GM23338 (cell line): ENCODE data around the gene POLD3. TPM values are rescaled to one million over a fixed set of nuclear protein-coding genes. Genes with fewer than 3 reads are reported as not detected.

Experiments
- ATAC-seq: fragments of 200-7000 bp; cut with Tn5 transposase; 3 replicates; pipeline ENCODE4 v1.9.1; 2020
- DNase-seq: peaks from one replicate; pipeline ENCODE4 v3.0.0-alpha.2; 2015; ENCODE audit warnings: low spot score
- H2AFZ ChIP-seq: fragments of 200-600 bp; sonication (generic); 2 replicates; pipeline ENCODE4 v1.8.0; 2016; ENCODE audit warnings: antibody characterized with exemption, mild to moderate bottlenecking, moderate library complexity
- H3F3A ChIP-seq: fragments of 200-600 bp; sonication (generic); replicated peaks from 2 replicates; pipeline ENCODE4 v1.8.0; 2017; ENCODE audit warnings: antibody characterized with exemption, mixed run types, low read depth
- H3K27ac ChIP-seq: fragments of 200-600 bp; sonication (generic); 2 replicates; pipeline ENCODE4 v1.6.1; 2016; ENCODE audit warnings: low read depth
- H3K27me3 ChIP-seq: fragments of 200-600 bp; sonication (generic); 2 replicates; pipeline ENCODE4 v1.8.0; 2016; ENCODE audit warnings: mild to moderate bottlenecking, mixed run types, moderate library complexity; ENCODE audit not compliant: insufficient read depth
- H3K36me3 ChIP-seq: fragments of 200-600 bp; sonication (generic); 2 replicates; pipeline ENCODE4 v1.8.0; 2016; ENCODE audit warnings: mild to moderate bottlenecking; ENCODE audit not compliant: insufficient read depth
- H3K4me1 ChIP-seq: fragments of 200-600 bp; sonication (generic); 2 replicates; pipeline ENCODE4 v1.8.0; 2016; ENCODE audit warnings: mild to moderate bottlenecking, moderate library complexity; ENCODE audit not compliant: insufficient read depth
- H3K4me2 ChIP-seq: fragments of 200-600 bp; sonication (generic); 2 replicates; pipeline ENCODE4 v1.7.1; 2017; ENCODE audit warnings: mixed run types
- H3K4me3 ChIP-seq: fragments of 200-600 bp; sonication (generic); 2 replicates; pipeline ENCODE4 v1.6.1; 2016; ENCODE audit warnings: mixed run types
- H3K79me2 ChIP-seq: fragments of 200-600 bp; sonication (generic); replicated peaks from 2 replicates; pipeline ENCODE4 v1.8.0; 2017; ENCODE audit warnings: mild to moderate bottlenecking; ENCODE audit not compliant: insufficient read depth
- H3K9me2 ChIP-seq: fragments of 200-600 bp; sonication (generic); 2 replicates; pipeline ENCODE4 v1.8.0; 2017; ENCODE audit not compliant: insufficient read depth
- H4K20me1 ChIP-seq: fragments of 200-600 bp; sonication (generic); replicated peaks from 2 replicates; pipeline ENCODE4 v1.8.0; 2017; ENCODE audit warnings: mild to moderate bottlenecking; ENCODE audit not compliant: insufficient read depth
- H3K27ac Mint-ChIP-seq: 2 replicates; pipeline ENCODE4 v1.8.0; 2020; ENCODE audit warnings: inconsistent platforms, mild to moderate bottlenecking, moderate library complexity, mixed read lengths
- H3K27me3 Mint-ChIP-seq: 3 replicates; pipeline ENCODE4 v1.8.0; 2022; ENCODE audit warnings: low read depth, mild to moderate bottlenecking, moderate library complexity, mixed read lengths, inconsistent platforms; ENCODE audit not compliant: insufficient read depth, poor library complexity
- H3K36me3 Mint-ChIP-seq: 3 replicates; pipeline ENCODE4 v1.8.0; 2021; ENCODE audit warnings: low read depth, mild to moderate bottlenecking, inconsistent platforms, moderate library complexity, mixed read lengths
- H3K4me1 Mint-ChIP-seq: 3 replicates; pipeline ENCODE4 v1.8.0; 2020; ENCODE audit warnings: mild to moderate bottlenecking, inconsistent platforms, mixed read lengths
- H3K4me3 Mint-ChIP-seq: 3 replicates; pipeline ENCODE4 v1.8.0; 2021; ENCODE audit warnings: moderate library complexity, mild to moderate bottlenecking, inconsistent platforms, mixed read lengths
- H3K9me3 Mint-ChIP-seq: 3 replicates; pipeline ENCODE4 v1.8.0; 2020; ENCODE audit warnings: moderate library complexity, mild to moderate bottlenecking, inconsistent platforms, mixed read lengths
- EZH2 ChIP-seq: fragments of 200-600 bp; sonication (generic); IDR thresholded peaks from one replicate; pipeline ENCODE4 v1.8.0; 2017; ENCODE audit warnings: antibody characterized with exemption, mild to moderate bottlenecking, low read depth; ENCODE audit not compliant: unreplicated experiment
- EZH2phosphoT487 ChIP-seq: fragments of 200-600 bp; sonication (generic); IDR thresholded peaks from one replicate; pipeline ENCODE4 v1.8.1; 2018; ENCODE audit warnings: antibody characterized with exemption; ENCODE audit not compliant: unreplicated experiment
- JUNB ChIP-seq: IDR thresholded peaks from one replicate; pipeline ENCODE4 v1.6.1; 2016; ENCODE audit warnings: antibody characterized with exemption; ENCODE audit not compliant: unreplicated experiment
- POLR2AphosphoS5 ChIP-seq: IDR thresholded peaks from 2 replicates; pipeline ENCODE4 v1.6.1; 2016; ENCODE audit warnings: antibody characterized with exemption, low read depth
- STAT1 ChIP-seq: IDR thresholded peaks from one replicate; pipeline ENCODE4 v1.6.1; 2016; ENCODE audit warnings: antibody characterized with exemption; ENCODE audit not compliant: unreplicated experiment
- ZNF462 ChIP-seq: fragments of 250-450 bp; sonication (Bioruptor Pico); IDR thresholded peaks from 2 replicates; pipeline ENCODE4 v1.5.0; 2020; ENCODE audit warnings: mild to moderate bottlenecking, moderate library complexity
- polyA plus RNA-seq: library from polyadenylated mRNA; unstranded; fragments of >200 nt; fragmentation: Nextera tagmentation; extraction: Ambion mirVana; gene quantifications from 2 replicates; pipeline ENCODE4 v1.2.1, GENCODE V29; 2016
- total RNA-seq: library from RNA; depleted of rRNA; stranded (reverse); fragments of >200 nt; shearing (Covaris generic); gene quantifications from 2 replicates; pipeline ENCODE4 v1.2.3, GENCODE V29; 2014

Gene POLD3
- total and polyA plus RNA-seq, 2 experiments from 2014 or later = 21.9 to 50.1 TPM

GRCh38 chr11:74680035-74680671 lies 87.8 kb downstream of the POLD3 start:
- H3K4me1 Mint-ChIP-seq = peaks cover 6% of the 10 kb centered on the region; the same call in 2 of the 3 replicates
- Histone ChIP-seq H2AFZ (no peak overlapping the region), H3K27me3 (peaks cover 11% of the 10 kb centered on the region), H3F3A (no peaks in the 10 kb centered on the region), H3K36me3 (no peaks in the 10 kb centered on the region), H3K27ac (no peak overlapping the region), H3K4me3 (no peak overlapping the region), H3K9me2 (no peaks in the 10 kb centered on the region), H3K79me2 (no peaks in the 10 kb centered on the region), H4K20me1 (no peaks in the 10 kb centered on the region; the same call in 1 of the 2 replicates), H3K4me2 (no peak overlapping the region), H3K4me1 (no peaks in the 10 kb centered on the region)
- TF ChIP-seq EZH2phosphoT487 (no peak), STAT1 (no peak), POLR2AphosphoS5 (no peak), EZH2 (no peak), ZNF462 (no peak), JUNB (no peak)
- H3K27me3 Mint-ChIP-seq = peaks cover 15% of the 10 kb centered on the region
- no peaks in the 10 kb centered on the region for H3K9me3 Mint-ChIP-seq
- no peaks in the 10 kb centered on the region; the same call in 2 of the 3 replicates for H3K36me3 Mint-ChIP-seq
- no peak overlapping the region for H3K27ac Mint-ChIP-seq
- ATAC-seq (no peak), DNase-seq (no peak)
- H3K4me3 Mint-ChIP-seq = no peak overlapping the region
